GM12892 (cell line): ENCODE results near the gene MYO1E.

Source experiments
- POLR2A ChIP-seq: IDR thresholded peaks from 2 replicates; pipeline ENCODE4 v1.6.1; 2011; ENCODE audit warnings: low read depth, low read length, control low read depth
- POLR2AphosphoS5 ChIP-seq: IDR thresholded peaks from 2 replicates; pipeline ENCODE4 v1.6.1; 2011; ENCODE audit warnings: low read depth, low read length, control low read depth
- TAF1 ChIP-seq: IDR thresholded peaks from 2 replicates; pipeline ENCODE4 v1.6.1; 2011; ENCODE audit warnings: low read depth, mild to moderate bottlenecking, control low read depth, low read length, borderline replicate concordance

DNA sequence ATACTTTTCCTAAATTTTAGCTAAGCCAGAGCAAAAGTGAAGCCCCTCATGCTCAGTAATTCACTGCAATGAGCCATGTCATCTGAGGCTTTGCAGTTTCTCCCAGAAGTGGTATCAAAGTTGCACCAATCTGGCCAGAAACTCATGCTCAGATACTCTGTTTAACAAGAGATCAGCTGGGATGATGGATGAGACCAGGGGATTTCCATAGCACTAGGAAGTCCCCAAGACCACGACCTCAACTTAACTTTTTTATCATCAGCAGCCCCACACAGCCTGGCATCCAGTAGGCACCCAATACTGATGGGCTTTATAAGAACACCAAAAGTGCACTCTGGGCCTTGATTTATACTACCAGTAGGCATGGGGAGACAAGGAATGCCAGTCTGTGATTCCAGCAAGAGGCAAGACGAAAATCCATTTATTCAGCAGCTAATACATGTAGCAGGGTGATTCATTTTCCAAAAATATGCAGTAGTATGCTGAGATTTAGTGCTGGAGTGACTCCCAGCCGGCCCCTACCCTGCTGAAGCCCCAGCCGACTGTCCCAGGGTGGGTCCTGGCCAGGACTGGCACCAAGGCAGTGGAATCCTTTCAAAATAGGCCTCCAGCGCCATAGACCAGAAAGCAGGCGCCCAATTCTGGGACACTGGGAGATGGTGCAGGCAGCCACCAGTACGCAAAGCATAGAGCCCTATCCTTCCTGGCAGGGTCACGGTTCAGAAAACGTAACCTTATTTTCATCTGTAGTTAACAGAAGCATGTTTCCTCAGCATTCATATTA, 166.6 kb downstream of the MYO1E start:
- TF ChIP-seq POLR2A (no peak), POLR2AphosphoS5 (no peak), TAF1 (no peak)
